Measurements from ENCODE around the gene DCHS2. TPM values are rescaled to one million over a fixed set of nuclear protein-coding genes. Genes with fewer than 3 reads are reported as not detected.

The DCHS2 gene
- total RNA-seq, 1 donor: under 0.01 TPM

- TF ChIP-seq, protein P1, sequence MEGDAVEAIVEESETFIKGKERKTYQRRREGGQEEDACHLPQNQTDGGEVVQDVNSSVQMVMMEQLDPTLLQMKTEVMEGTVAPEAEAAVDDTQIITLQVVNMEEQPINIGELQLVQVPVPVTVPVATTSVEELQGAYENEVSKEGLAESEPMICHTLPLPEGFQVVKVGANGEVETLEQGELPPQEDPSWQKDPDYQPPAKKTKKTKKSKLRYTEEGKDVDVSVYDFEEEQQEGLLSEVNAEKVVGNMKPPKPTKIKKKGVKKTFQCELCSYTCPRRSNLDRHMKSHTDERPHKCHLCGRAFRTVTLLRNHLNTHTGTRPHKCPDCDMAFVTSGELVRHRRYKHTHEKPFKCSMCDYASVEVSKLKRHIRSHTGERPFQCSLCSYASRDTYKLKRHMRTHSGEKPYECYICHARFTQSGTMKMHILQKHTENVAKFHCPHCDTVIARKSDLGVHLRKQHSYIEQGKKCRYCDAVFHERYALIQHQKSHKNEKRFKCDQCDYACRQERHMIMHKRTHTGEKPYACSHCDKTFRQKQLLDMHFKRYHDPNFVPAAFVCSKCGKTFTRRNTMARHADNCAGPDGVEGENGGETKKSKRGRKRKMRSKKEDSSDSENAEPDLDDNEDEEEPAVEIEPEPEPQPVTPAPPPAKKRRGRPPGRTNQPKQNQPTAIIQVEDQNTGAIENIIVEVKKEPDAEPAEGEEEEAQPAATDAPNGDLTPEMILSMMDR (IDR thresholded peaks at IDR 0.05; ENCODE audit: insufficient read depth, low read depth, low read length): no peak
- H3K4me3 ChIP-seq (ENCODE audit: low read depth, low read length): no peak overlapping the region
- no peak for DNase-seq (ENCODE audit: low read depth)
Observed at GRCh38 chr4:154526151-154526550, 34.6 kb upstream of the DCHS2 start.

DNA sequence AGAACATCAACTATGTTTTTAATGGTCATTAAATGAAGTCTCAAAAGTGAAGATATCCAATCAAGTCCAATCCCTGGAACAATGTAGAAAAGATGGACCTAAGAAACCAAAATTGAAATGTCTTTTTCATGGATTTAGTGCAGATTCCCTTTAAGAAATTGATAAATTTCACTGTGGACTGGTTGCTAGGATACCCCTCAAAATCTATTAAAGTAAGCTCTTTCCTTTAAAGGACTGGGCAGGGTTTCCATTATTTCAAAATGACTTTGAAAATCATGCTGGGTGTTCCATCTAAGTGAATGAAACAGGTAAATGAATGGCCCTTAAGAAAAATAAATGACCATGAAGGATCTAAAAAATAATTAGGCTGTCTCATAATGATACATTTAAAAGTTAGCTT, 30.0 kb upstream of the DCHS2 start:
- H3K4me3 ChIP-seq (ENCODE audit: low read depth, low read length): no peak overlapping the region
- no peak for DNase-seq (ENCODE audit: low read depth)
- TF ChIP-seq, protein P1 (IDR thresholded peaks at IDR 0.05; ENCODE audit: insufficient read depth, low read depth, low read length): no peak

- DNase-seq (ENCODE audit: low read depth): no peak
- TF ChIP-seq, protein P1 (IDR thresholded peaks at IDR 0.05; ENCODE audit: insufficient read depth, low read depth, low read length): no peak
- H3K4me3 ChIP-seq (ENCODE audit: low read depth, low read length): no peak overlapping the region
Observed at GRCh38 chr4:154519214-154519613, 27.6 kb upstream of the DCHS2 start.

DNA sequence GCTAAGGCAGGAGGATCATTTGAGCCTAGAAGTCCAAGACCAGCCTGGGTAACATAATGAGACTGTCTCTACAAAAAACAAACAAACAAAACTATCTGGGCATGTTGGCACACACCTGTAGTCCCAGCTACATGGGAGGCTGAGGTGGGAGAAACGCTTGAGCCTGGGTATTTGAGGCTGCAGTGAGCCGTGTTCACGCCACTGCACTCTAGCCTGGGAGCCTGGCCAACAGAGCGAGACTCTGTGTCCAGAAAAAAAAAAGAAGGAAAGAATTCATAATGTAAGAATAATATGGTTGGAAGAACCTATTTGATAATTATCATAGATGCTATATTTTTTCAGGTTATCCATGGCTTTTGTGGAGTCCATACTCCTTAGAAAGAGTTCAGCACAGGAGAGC, 26.0 kb upstream of the DCHS2 start:
- no peak overlapping the region for H3K4me3 ChIP-seq (ENCODE audit: low read depth, low read length)
- DNase-seq (ENCODE audit: low read depth): no peak
- TF ChIP-seq, protein P1 (IDR thresholded peaks at IDR 0.05; ENCODE audit: insufficient read depth, low read depth, low read length): no peak

- no peak overlapping the region for H3K4me3 ChIP-seq (ENCODE audit: low read depth, low read length)
- TF ChIP-seq, protein P1 (IDR thresholded peaks at IDR 0.05; ENCODE audit: insufficient read depth, low read depth, low read length): no peak
- DNase-seq (ENCODE audit: low read depth): no peak
Observed at GRCh38 chr4:154516318-154517029, 24.9 kb upstream of the DCHS2 start.

- no peak overlapping the region for H3K4me3 ChIP-seq (ENCODE audit: low read depth, low read length)
- TF ChIP-seq, protein P1 (IDR thresholded peaks at IDR 0.05; ENCODE audit: insufficient read depth, low read depth, low read length): no peak
- no peak for DNase-seq (ENCODE audit: low read depth)
Observed at GRCh38 chr4:154511981-154512380, 20.4 kb upstream of the DCHS2 start.

- TF ChIP-seq, protein P1 (IDR thresholded peaks at IDR 0.05; ENCODE audit: insufficient read depth, low read depth, low read length): no peak
- no peak for DNase-seq (ENCODE audit: low read depth)
- H3K4me3 ChIP-seq (ENCODE audit: low read depth, low read length): no peak overlapping the region
Observed at GRCh38 chr4:154511548-154511947, 19.9 kb upstream of the DCHS2 start.

Measured in fibroblast of villous mesenchyme (primary cell).